HepG2 (cell line): ENCODE results near the gene STK25. TPM values are rescaled to one million over a fixed set of nuclear protein-coding genes. Genes with fewer than 3 reads are reported as not detected.

Experiments
- ATAC-seq: fragments of 200-7000 bp; cut with Tn5 transposase; 3 replicates; pipeline ENCODE4 v1.9.1; 2020; ENCODE audit warnings: mild to moderate bottlenecking, moderate library complexity
- BruUV-seq: library from RNA; stranded (reverse); fragments of 400-500 nt; replicated peaks from 2 replicates; lab custom pipeline; 2021; lab: Mats Ljungman, UMichigan
- CTCF ChIA-PET: fragments of 300-600 bp; formaldehyde crosslinking; extraction: SDS; loops from one replicate; lab custom pipeline; 2021; ENCODE audit warnings: low total read pairs, inconsistent platforms, low intra/inter-chr PET ratio; lab: Yijun Ruan, JAX
- POLR2A ChIA-PET: fragments of 350-600 bp; sonication (Branson Sonifier 250); formaldehyde crosslinking; loops from one replicate; lab custom pipeline; 2020; ENCODE audit warnings: antibody characterized with exemption, inconsistent platforms; lab: Yijun Ruan, JAX
- DNase-seq: peaks from one replicate; pipeline ENCODE4 v3.0.0-alpha.2; 2015; ENCODE audit warnings: low spot score
- FAIRE-seq: peaks from 3 replicates; lab custom pipeline; 2011; peaks lifted over from hg19 to GRCh38; lab: Jason Lieb, UNC
- H2AFZ ChIP-seq: one replicate; pipeline ENCODE4 v1.6.1; 2011; ENCODE audit warnings: low read length, inconsistent platforms
- H3K27ac ChIP-seq: fragments of 300-600 bp; 3 replicates; pipeline ENCODE4 v1.8.0; 2011; ENCODE audit warnings: mixed run types, mild to moderate bottlenecking, mixed read lengths, low read length, inconsistent platforms; ENCODE audit not compliant: insufficient read depth; ENCODE audit errors: extremely low read length
- H3K27me3 ChIP-seq, 2 experiments: fragments of 200-600 bp in 1 of 2; 2 replicates in 1 of 2; 3 replicates in 1 of 2; pipeline versions ENCODE4 v1.6.0 to v1.8.0; 2011; ENCODE audit warnings: low read length in 2 of 2, mild to moderate bottlenecking in 2 of 2, moderate library complexity in 2 of 2, inconsistent platforms in 1 of 2; ENCODE audit not compliant: insufficient read depth in 2 of 2, control insufficient read depth in 1 of 2
- H3K36me3 ChIP-seq, 2 experiments: fragments of 200-600 bp in 1 of 2; replicated peaks in 1 of 2; 2 replicates in 1 of 2; 3 replicates in 1 of 2; pipeline versions ENCODE4 v1.5.1 to v1.8.0; 2011; ENCODE audit warnings: low read length in 2 of 2, inconsistent platforms in 1 of 2; ENCODE audit not compliant: insufficient read depth in 2 of 2, control insufficient read depth in 1 of 2
- H3K4me1 ChIP-seq: 2 replicates; pipeline ENCODE4 v1.5.1; 2012; ENCODE audit warnings: low read length, inconsistent platforms; ENCODE audit not compliant: insufficient read depth
- H3K4me2 ChIP-seq: 2 replicates; pipeline ENCODE4 v1.6.0; 2011; ENCODE audit warnings: low read depth, low read length, inconsistent platforms
- H3K4me3 ChIP-seq, 3 experiments: fragments of 200-600 bp in 1 of 3; sonication (generic), shearing (Covaris generic) in 1 of 3; replicated peaks in 1 of 3; 2 replicates each; pipeline ENCODE4 v1.5.1; 2011 to 2016; ENCODE audit warnings: low read length in 3 of 3, inconsistent platforms in 2 of 3, low read depth in 2 of 3, mild to moderate bottlenecking in 2 of 3, control low read depth in 1 of 3, mixed read lengths in 1 of 3; ENCODE audit not compliant: insufficient read depth in 1 of 3
- H3K79me2 ChIP-seq: one replicate; pipeline ENCODE4 v1.6.1; 2011; ENCODE audit warnings: low read length, inconsistent platforms; ENCODE audit not compliant: insufficient read depth
- H3K9ac ChIP-seq: 2 replicates; pipeline ENCODE4 v1.6.0; 2011; ENCODE audit warnings: mild to moderate bottlenecking, low read depth, low read length, inconsistent platforms; ENCODE audit not compliant: insufficient read depth
- H3K9me3 ChIP-seq: 2 replicates; pipeline ENCODE4 v1.5.1; 2012; ENCODE audit warnings: mild to moderate bottlenecking, low read length
- H4K20me1 ChIP-seq: 2 replicates; pipeline ENCODE4 v1.6.0; 2011; ENCODE audit warnings: inconsistent platforms, mild to moderate bottlenecking, low read length, moderate library complexity; ENCODE audit not compliant: insufficient read depth
- ARHGAP35 ChIP-seq: sonication (generic); formaldehyde crosslinking; IDR thresholded peaks from 2 replicates; pipeline ENCODE4 v1.9.0; 2022; ENCODE audit warnings: mild to moderate bottlenecking, inconsistent platforms, moderate library complexity, missing genetic modification reagents, borderline replicate concordance
- ARNT ChIP-seq: fragments of 450-650 bp; IDR thresholded peaks from 2 replicates; pipeline ENCODE4 v1.6.1; 2017
- CREM ChIP-seq, 2 experiments: sonication (generic) in 1 of 2; formaldehyde crosslinking in 1 of 2; IDR thresholded peaks; 2 replicates each; pipeline versions ENCODE4 v1.4.0 to v1.6.1; 2016 to 2020; ENCODE audit warnings: antibody characterized with exemption in 1 of 2, mild to moderate bottlenecking in 1 of 2, missing genetic modification reagents in 1 of 2
- KDM2A ChIP-seq: sonication (generic); formaldehyde crosslinking; IDR thresholded peaks from 2 replicates; pipeline ENCODE4 v1.4.0; 2020; ENCODE audit warnings: low read depth, missing genetic modification reagents, borderline replicate concordance
- NR2F6 ChIP-seq, 2 experiments: IDR thresholded peaks; 2 replicates each; pipeline ENCODE4 v1.6.1; 2016; ENCODE audit warnings: antibody characterized with exemption in 1 of 2, mild to moderate bottlenecking in 1 of 2
- SNRNP70 ChIP-seq: fragments of 200-400 bp; formaldehyde crosslinking; IDR thresholded peaks from 2 replicates; pipeline ENCODE4 v1.6.1; 2017; ENCODE audit warnings: mild to moderate bottlenecking, low read depth, low read length, moderate library complexity
- STAG1 ChIP-seq: sonication (generic); formaldehyde crosslinking; IDR thresholded peaks from 2 replicates; pipeline ENCODE4 v1.4.0; 2020; ENCODE audit warnings: missing genetic modification reagents
- THYN1 ChIP-seq: sonication (generic); formaldehyde crosslinking; IDR thresholded peaks from 2 replicates; pipeline ENCODE4 v1.8.1; 2023; ENCODE audit warnings: low read depth, mild to moderate bottlenecking, moderate library complexity, missing genetic modification reagents, borderline replicate concordance
- ZNF562 ChIP-seq: sonication (generic); formaldehyde crosslinking; IDR thresholded peaks from 2 replicates; pipeline ENCODE4 v1.8.0; 2022; ENCODE audit warnings: missing genetic modification reagents, borderline replicate concordance
- ZNF607 ChIP-seq: sonication (generic); formaldehyde crosslinking; IDR thresholded peaks from 2 replicates; pipeline ENCODE4 v1.5.1; 2020; ENCODE audit warnings: missing genetic modification reagents, mild to moderate bottlenecking, borderline replicate concordance
- ZNF816 ChIP-seq: sonication (generic); formaldehyde crosslinking; IDR thresholded peaks from 2 replicates; pipeline ENCODE4 v1.8.0; 2022; ENCODE audit warnings: missing genetic modification reagents, mild to moderate bottlenecking, borderline replicate concordance
- WGBS: methylation state at CpG from one replicate; pipeline ENCODE4 v1.1.6; 2017; ENCODE audit warnings: low lambda C conversion rate; 5-methylcytosine and 5-hydroxymethylcytosine counted together
- in situ Hi-C: cut with HindIII; loops from 2 replicates; pipeline ENCODE4 v1.10.0; 2017; ENCODE audit warnings: low pct_unique_long_range_greater_than_20kb; ENCODE audit not compliant: extremely low pct_ligation_motif_present
- intact Hi-C: fragments of 100-400 bp; cut with micrococcal nuclease; formaldehyde crosslinking; loops from one replicate; pipeline ENCODE4 v1.10.0; 2022; ENCODE audit not compliant: unreplicated experiment
- polyA plus RNA-seq, 8 experiments: library from polyadenylated mRNA; depleted of rRNA in 3 of 8; stranded (reverse) in 7 of 8; unstranded in 1 of 8; fragments of >200 nt; fragmentation: Illumina TruSeq in 4 of 8; extraction: Trizol in 4 of 8; gene quantifications; 2 replicates each; pipeline versions ENCODE4 v1.2.1 to v1.2.3, GENCODE V29; 2011 to 2016; ENCODE audit warnings: low read depth in 4 of 8, missing spikeins in 1 of 8, mixed read lengths in 1 of 8; ENCODE audit not compliant: insufficient read depth in 1 of 8
- total RNA-seq, 5 experiments: library from RNA; depleted of rRNA; stranded (reverse); fragments of >200 nt; fragmentation: Illumina TruSeq; extraction: Trizol; gene quantifications; 2 replicates each; pipeline ENCODE4 v1.2.3, GENCODE V29; 2016; ENCODE audit warnings: low read depth in 1 of 5
- TF ChIP-seq, protein P1 (sequence below): sonication (generic); formaldehyde crosslinking; conservative IDR thresholded peaks from 2 replicates; pipeline ENCODE4 v1.4.0; 2020; ENCODE audit warnings: missing genetic modification reagents
- TF ChIP-seq, protein P2 (sequence below): sonication (generic); formaldehyde crosslinking; IDR thresholded peaks from 2 replicates; pipeline ENCODE4 v1.5.1; 2020; ENCODE audit warnings: missing genetic modification reagents, mild to moderate bottlenecking, borderline replicate concordance
- TF ChIP-seq, protein P3 (sequence below): sonication (generic); formaldehyde crosslinking; IDR thresholded peaks from 2 replicates; pipeline ENCODE4 v1.5.0; 2020; ENCODE audit warnings: mild to moderate bottlenecking, missing genetic modification reagents
- TF ChIP-seq, protein P4 (sequence below): sonication (generic); formaldehyde crosslinking; IDR thresholded peaks from 2 replicates; pipeline ENCODE4 v1.5.0; 2020; ENCODE audit warnings: mild to moderate bottlenecking, missing genetic modification reagents, moderate library complexity

The STK25 gene
- total and polyA plus RNA-seq, 2 of the 13 experiments (the other 11 are each of a cell fraction or from before 2014, with no cell fraction given) = 177 to 481 TPM

DNA sequence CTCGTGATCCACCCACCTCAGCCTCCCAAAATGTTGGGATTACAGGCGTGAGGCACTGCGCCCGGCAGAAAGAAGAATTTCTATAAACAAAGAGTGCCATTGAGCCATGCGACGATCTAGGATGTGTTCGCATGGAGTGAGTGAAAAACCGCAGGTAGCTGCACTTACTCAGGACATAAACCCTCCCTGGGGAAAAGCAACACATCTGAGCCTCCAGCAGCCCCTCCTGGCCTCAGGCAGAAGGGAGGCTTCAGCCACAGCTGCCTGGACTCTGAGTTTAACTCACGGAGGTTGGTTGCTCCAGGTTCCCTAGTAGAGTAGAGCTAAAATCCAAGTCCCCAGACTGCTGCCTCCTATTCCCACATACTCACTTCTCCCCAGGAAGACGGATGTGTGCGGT, 11.3 kb upstream of the STK25 start:
- no peaks in the 10 kb centered on the region; a peak in 2 of 5 replicates for H3K27me3 ChIP-seq
- no peaks in the 10 kb centered on the region for H4K20me1 ChIP-seq
- no peak for FAIRE-seq
- H3K36me3 ChIP-seq = no peaks in the 10 kb centered on the region
- WGBS = 46% methylated on average over 11 of the region's 11 CpGs
- intact Hi-C loops = no loop called here
- no peak overlapping the region for H3K4me3 ChIP-seq
- DNase-seq = no peak
- H2AFZ ChIP-seq = no peak overlapping the region
- H3K27ac ChIP-seq = no peak overlapping the region
- peaks cover 57% of the 10 kb centered on the region for H3K4me1 ChIP-seq
- 0 out of 2 replicates have a peak, but pooled peaks have one; percentile 27 for TF ChIP-seq ZNF816
- TF ChIP-seq, protein P1, sequence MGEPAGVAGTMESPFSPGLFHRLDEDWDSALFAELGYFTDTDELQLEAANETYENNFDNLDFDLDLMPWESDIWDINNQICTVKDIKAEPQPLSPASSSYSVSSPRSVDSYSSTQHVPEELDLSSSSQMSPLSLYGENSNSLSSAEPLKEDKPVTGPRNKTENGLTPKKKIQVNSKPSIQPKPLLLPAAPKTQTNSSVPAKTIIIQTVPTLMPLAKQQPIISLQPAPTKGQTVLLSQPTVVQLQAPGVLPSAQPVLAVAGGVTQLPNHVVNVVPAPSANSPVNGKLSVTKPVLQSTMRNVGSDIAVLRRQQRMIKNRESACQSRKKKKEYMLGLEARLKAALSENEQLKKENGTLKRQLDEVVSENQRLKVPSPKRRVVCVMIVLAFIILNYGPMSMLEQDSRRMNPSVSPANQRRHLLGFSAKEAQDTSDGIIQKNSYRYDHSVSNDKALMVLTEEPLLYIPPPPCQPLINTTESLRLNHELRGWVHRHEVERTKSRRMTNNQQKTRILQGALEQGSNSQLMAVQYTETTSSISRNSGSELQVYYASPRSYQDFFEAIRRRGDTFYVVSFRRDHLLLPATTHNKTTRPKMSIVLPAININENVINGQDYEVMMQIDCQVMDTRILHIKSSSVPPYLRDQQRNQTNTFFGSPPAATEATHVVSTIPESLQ (CRISPR knock-in tag) = no peak
- peak; percentile 20; the same call in 1 of the 2 replicates for TF ChIP-seq STAG1
- 0 out of 2 replicates have a peak, but pooled peaks have one; percentile 22 for TF ChIP-seq ZNF607 (CRISPR knock-in tag)
- TF ChIP-seq, protein P2, sequence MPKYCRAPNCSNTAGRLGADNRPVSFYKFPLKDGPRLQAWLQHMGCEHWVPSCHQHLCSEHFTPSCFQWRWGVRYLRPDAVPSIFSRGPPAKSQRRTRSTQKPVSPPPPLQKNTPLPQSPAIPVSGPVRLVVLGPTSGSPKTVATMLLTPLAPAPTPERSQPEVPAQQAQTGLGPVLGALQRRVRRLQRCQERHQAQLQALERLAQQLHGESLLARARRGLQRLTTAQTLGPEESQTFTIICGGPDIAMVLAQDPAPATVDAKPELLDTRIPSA = no peak
- TF ChIP-seq, protein P3, sequence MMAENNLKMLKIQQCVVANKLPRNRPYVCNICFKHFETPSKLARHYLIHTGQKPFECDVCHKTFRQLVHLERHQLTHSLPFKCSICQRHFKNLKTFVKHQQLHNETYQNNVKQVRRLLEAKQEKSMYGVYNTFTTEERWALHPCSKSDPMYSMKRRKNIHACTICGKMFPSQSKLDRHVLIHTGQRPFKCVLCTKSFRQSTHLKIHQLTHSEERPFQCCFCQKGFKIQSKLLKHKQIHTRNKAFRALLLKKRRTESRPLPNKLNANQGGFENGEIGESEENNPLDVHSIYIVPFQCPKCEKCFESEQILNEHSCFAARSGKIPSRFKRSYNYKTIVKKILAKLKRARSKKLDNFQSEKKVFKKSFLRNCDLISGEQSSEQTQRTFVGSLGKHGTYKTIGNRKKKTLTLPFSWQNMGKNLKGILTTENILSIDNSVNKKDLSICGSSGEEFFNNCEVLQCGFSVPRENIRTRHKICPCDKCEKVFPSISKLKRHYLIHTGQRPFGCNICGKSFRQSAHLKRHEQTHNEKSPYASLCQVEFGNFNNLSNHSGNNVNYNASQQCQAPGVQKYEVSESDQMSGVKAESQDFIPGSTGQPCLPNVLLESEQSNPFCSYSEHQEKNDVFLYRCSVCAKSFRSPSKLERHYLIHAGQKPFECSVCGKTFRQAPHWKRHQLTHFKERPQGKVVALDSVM = peak; percentile 14; the same call in 1 of the 2 replicates
- TF ChIP-seq KDM2A (CRISPR knock-in tag) = 0 out of 2 replicates have a peak, but pooled peaks have one; percentile 15
- TF ChIP-seq SNRNP70 = no peak
- no peak for TF ChIP-seq ZNF562
- TF ChIP-seq CREM (IDR thresholded peaks at IDR 0.05) = no peak
- no peak for TF ChIP-seq CREM (CRISPR knock-in tag; IDR thresholded peaks at IDR 0.05)
- no peak for TF ChIP-seq NR2F6 (IDR thresholded peaks at IDR 0.05)
- TF ChIP-seq NR2F6 (CRISPR knock-in tag; IDR thresholded peaks at IDR 0.05) = no peak
- no peak for TF ChIP-seq ARNT
- TF ChIP-seq, protein P4, sequence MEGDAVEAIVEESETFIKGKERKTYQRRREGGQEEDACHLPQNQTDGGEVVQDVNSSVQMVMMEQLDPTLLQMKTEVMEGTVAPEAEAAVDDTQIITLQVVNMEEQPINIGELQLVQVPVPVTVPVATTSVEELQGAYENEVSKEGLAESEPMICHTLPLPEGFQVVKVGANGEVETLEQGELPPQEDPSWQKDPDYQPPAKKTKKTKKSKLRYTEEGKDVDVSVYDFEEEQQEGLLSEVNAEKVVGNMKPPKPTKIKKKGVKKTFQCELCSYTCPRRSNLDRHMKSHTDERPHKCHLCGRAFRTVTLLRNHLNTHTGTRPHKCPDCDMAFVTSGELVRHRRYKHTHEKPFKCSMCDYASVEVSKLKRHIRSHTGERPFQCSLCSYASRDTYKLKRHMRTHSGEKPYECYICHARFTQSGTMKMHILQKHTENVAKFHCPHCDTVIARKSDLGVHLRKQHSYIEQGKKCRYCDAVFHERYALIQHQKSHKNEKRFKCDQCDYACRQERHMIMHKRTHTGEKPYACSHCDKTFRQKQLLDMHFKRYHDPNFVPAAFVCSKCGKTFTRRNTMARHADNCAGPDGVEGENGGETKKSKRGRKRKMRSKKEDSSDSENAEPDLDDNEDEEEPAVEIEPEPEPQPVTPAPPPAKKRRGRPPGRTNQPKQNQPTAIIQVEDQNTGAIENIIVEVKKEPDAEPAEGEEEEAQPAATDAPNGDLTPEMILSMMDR (CRISPR knock-in tag) = peak; percentile 47
- no peak for TF ChIP-seq ARHGAP35
- no peak for TF ChIP-seq THYN1 (CRISPR knock-in tag)
- in situ Hi-C loops = no loop called here
- peak overlapping the region; percentile 60 for H3K4me2 ChIP-seq
- no peak overlapping the region for H3K9ac ChIP-seq
- peak; percentile 60 for ATAC-seq
- H3K9me3 ChIP-seq = no peaks in the 10 kb centered on the region
- no peaks in the 10 kb centered on the region for H3K79me2 ChIP-seq
- CTCF ChIA-PET = no interaction called here
- POLR2A ChIA-PET = interaction anchor here (2.0 kb wide), 1 partner anchor 13 kb away, joined by 5 read pairs; no protein-coding TSS in a partner anchor
- BruUV-seq = no TSS peak
